ENCODE results near the gene SOBP. TPM values are rescaled to one million over a fixed set of nuclear protein-coding genes. Genes with fewer than 3 reads are reported as not detected.

The SOBP gene
- total and polyA plus RNA-seq, 4 donors: 24.0 to 44.6 (median 37.0) TPM

DNA sequence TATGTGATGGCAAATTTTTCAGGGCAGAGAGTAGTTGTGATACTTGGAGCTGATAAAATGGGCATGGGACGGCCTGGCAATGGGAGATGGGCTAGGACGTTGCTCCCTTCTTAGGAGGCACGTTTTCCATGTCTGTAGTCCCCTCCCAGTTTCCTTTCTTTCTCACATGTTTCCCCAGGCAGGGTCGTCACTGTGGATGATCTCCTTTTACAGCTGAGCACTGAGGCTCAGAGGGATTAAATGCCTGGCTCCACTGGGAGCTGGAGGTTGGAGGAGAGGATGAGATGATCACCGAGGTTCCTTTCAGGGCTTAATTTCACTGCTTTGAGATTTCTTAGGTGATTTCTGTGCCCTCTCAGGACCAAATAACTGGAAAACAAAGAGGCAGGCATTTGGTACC lies 136.7 kb downstream of the SOBP start:
- H3K9me3 ChIP-seq (ENCODE audit: control insufficient read depth, insufficient read depth, low read length): no peaks in the 10 kb centered on the region
- DNase-seq (ENCODE audit: low read depth in 4 of 6, low spot score in 6 of 6): no peak
- H3K4me1 ChIP-seq (ENCODE audit: control insufficient read depth, insufficient read depth, low read length): peaks cover 15% of the 10 kb centered on the region
- no peak overlapping the region for H3K27ac ChIP-seq (ENCODE audit: low read depth, low read length)
- no peaks in the 10 kb centered on the region for H3K36me3 ChIP-seq (ENCODE audit: control insufficient read depth, insufficient read depth, low read length)
- 40% methylated on average over 1 of the region's 5 CpGs for WGBS (ENCODE audit: insufficient coverage)
- no peak overlapping the region for H3K4me3 ChIP-seq (ENCODE audit: low read depth, low read length)
- no peaks in the 10 kb centered on the region for H3K27me3 ChIP-seq (ENCODE audit: control insufficient read depth, insufficient read depth, low read length)

DNA sequence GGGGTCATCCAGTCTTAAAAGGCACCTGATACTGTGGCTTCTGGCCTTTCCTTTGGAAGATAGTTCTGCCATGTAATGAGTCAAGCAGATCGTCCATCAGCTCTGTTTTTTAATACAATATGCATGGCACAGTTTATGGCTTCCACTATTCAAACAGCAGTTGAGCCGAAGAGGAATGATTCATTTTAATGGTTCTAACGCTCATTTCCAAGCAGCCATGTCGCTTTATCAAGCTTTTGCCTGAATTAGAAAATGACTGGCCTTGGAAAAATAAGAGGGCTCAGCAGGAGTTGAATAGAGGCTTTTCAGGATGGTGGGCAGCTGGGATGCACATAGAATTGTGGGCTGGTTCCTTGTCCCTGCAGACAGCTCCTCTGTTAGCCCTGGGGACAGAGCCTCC lies 138.1 kb downstream of the SOBP start:
- H3K4me1 ChIP-seq (ENCODE audit: control insufficient read depth, insufficient read depth, low read length): peaks cover 13% of the 10 kb centered on the region
- H3K36me3 ChIP-seq (ENCODE audit: control insufficient read depth, insufficient read depth, low read length): no peaks in the 10 kb centered on the region
- no peaks in the 10 kb centered on the region for H3K9me3 ChIP-seq (ENCODE audit: control insufficient read depth, insufficient read depth, low read length)
- H3K4me3 ChIP-seq (ENCODE audit: low read depth, low read length): no peak overlapping the region
- WGBS (ENCODE audit: insufficient coverage): 27% methylated on average over 2 of the region's 4 CpGs
- peak in 1 of 6 donors; percentile 78 for DNase-seq (ENCODE audit: low read depth in 4 of 6, low spot score in 6 of 6)
- no peak overlapping the region for H3K27ac ChIP-seq (ENCODE audit: low read depth, low read length)
- H3K27me3 ChIP-seq (ENCODE audit: control insufficient read depth, insufficient read depth, low read length): no peaks in the 10 kb centered on the region

DNA sequence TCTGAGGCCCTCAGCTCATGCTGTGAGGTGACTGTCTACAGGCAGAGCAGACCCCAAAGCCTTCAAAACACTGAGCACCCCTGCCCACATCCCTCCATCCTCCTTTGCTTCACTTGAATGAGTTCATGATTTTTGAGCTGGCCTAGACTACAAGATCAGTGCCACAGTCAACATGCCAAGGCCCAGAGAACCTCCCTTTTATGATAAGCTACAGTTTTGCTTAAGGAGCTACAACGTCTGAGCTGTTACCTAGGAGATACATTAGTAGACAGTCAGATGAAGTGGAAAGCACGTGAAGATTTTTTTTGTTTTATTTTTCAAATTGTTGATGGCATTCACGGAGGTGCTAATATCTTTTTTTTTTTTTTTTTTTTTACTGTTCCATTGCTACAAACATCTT lies 139.0 kb downstream of the SOBP start:
- Histone ChIP-seq H3K36me3 (ENCODE audit: control insufficient read depth, insufficient read depth, low read length) (peaks cover 4% of the 10 kb centered on the region), H3K27ac (ENCODE audit: low read depth, low read length) (no peak overlapping the region), H3K27me3 (ENCODE audit: control insufficient read depth, insufficient read depth, low read length) (no peaks in the 10 kb centered on the region), H3K4me3 (ENCODE audit: low read depth, low read length) (no peak overlapping the region), H3K4me1 (ENCODE audit: control insufficient read depth, insufficient read depth, low read length) (peaks cover 18% of the 10 kb centered on the region), H3K9me3 (ENCODE audit: control insufficient read depth, insufficient read depth, low read length) (no peaks in the 10 kb centered on the region)
- WGBS (ENCODE audit: insufficient coverage): no CpG with 5 or more reads among the region's 3 CpGs
- DNase-seq (ENCODE audit: low read depth in 4 of 6, low spot score in 6 of 6): peak in 1 of 6 donors; percentile 49

DNA sequence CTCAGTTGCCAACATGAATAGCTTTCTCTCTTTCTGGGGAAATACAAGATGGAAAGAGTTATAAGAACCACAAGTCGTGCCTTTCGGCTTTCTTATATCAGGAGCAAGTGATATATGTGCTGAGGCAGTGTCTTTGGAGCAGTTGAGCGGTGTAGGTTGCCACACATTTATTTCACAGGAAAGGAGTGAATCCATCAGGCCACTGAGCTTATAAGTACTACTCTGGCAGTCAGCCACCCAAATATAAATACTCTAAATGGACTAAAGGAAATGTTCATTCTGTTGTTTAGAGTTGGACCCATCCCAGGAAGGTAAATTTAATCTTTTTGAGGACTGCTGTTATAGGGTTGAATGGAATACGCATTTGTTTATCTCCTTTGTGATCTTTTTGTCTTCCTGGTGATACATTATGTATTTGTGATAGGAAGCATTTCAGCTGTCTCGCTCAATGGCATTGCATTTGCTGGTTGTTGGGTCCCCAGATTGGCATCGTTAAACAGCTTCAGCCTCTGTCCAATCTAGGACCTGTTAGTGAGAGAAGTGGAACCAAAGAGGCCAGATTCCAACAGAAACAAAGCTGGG lies 139.7 kb downstream of the SOBP start:
- no peak overlapping the region for H3K27ac ChIP-seq (ENCODE audit: low read depth, low read length)
- WGBS (ENCODE audit: insufficient coverage): 61% methylated on average over 3 of the region's 6 CpGs

DNA sequence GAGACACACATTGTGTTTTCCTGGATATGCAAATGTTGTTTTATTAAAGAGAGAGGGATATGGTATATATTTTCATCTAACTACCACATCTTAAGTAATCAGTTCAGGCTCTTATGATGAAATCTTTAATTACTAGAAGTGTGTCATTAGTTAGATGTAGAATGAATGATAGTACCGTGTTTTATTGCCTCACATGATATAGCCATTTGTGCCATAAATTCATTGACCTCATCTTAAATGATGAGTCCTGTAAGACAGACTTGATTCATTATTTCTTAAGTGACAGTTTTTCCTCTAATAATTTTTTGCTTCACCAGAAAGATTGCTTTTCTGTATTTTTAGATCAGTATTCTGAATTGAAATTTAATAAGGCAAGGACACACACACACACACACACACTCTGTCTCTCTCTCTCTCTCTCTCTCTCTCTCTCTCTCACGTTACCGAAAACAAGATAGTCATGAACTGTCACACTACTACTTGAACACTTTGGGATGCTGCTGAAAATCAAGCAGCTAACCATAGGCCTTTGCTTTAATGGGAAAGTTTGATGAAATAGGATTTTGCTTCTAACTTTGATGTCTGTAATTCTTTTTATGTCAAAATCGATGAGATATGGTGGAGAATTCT lies 140.5 kb downstream of the SOBP start:
- Histone ChIP-seq H3K4me3 (ENCODE audit: low read depth, low read length) (no peak overlapping the region), H3K9me3 (ENCODE audit: control insufficient read depth, insufficient read depth, low read length) (no peaks in the 10 kb centered on the region), H3K4me1 (ENCODE audit: control insufficient read depth, insufficient read depth, low read length) (peaks cover 28% of the 10 kb centered on the region), H3K27me3 (ENCODE audit: control insufficient read depth, insufficient read depth, low read length) (no peaks in the 10 kb centered on the region), H3K27ac (ENCODE audit: low read depth, low read length) (peak overlapping the region; percentile 12), H3K36me3 (ENCODE audit: control insufficient read depth, insufficient read depth, low read length) (peaks cover 16% of the 10 kb centered on the region)
- no peak for DNase-seq (ENCODE audit: low read depth in 4 of 6, low spot score in 6 of 6)
- no CpG with 5 or more reads among the region's 4 CpGs for WGBS (ENCODE audit: insufficient coverage)

More for the DNA sequence above, 139.7 kb downstream of the SOBP start:
- Histone ChIP-seq H3K27me3 (ENCODE audit: control insufficient read depth, insufficient read depth, low read length) (no peaks in the 10 kb centered on the region), H3K4me1 (ENCODE audit: control insufficient read depth, insufficient read depth, low read length) (peaks cover 23% of the 10 kb centered on the region), H3K9me3 (ENCODE audit: control insufficient read depth, insufficient read depth, low read length) (no peaks in the 10 kb centered on the region), H3K36me3 (ENCODE audit: control insufficient read depth, insufficient read depth, low read length) (peaks cover 10% of the 10 kb centered on the region), H3K4me3 (ENCODE audit: low read depth, low read length) (no peak overlapping the region)
- peak in 2 of 6 donors; percentile 37 to 78 for DNase-seq (ENCODE audit: low read depth in 4 of 6, low spot score in 6 of 6)

DNA sequence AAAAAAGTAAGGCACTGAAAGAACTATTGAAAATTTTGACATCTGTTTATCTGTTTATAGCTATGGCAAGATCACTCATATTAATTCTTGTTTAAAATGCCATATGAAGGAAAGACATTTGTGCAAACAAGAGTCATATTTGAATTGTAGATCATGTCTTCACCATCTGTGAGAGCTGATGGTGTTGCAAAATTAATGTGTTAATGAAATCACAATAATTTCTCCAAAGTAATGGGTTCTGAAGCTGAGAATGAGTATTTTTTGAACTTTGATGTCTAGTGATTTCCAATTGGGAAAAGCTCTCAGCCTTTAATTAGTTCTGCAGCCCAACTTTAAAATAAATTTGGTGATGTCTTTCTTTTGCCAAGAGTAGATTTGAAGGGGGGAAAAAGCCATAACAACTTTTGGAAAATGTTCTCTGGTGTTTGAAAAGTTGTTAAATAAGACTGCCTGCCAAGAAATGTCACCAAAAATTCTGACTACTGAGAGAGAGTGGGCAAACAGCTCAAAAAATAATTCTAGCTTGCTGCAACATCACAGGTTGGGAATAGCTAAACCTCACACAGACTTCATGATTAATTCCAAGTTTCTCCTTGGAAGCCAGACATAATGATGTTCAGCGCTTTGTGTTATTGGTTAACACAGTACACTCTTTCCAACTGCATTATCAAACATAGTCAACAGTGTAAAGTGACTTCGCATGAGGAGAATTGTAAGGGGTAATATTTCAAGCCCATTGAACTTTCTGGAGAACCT lies 142.6 kb downstream of the SOBP start:
- no peaks in the 10 kb centered on the region for H3K9me3 ChIP-seq (ENCODE audit: control insufficient read depth, insufficient read depth, low read length)
- no peaks in the 10 kb centered on the region for H3K27me3 ChIP-seq (ENCODE audit: control insufficient read depth, insufficient read depth, low read length)
- H3K4me1 ChIP-seq (ENCODE audit: control insufficient read depth, insufficient read depth, low read length): peaks cover 28% of the 10 kb centered on the region
- peaks cover 25% of the 10 kb centered on the region for H3K36me3 ChIP-seq (ENCODE audit: control insufficient read depth, insufficient read depth, low read length)
- no peak overlapping the region for H3K4me3 ChIP-seq (ENCODE audit: low read depth, low read length)
- H3K27ac ChIP-seq (ENCODE audit: low read depth, low read length): no peak overlapping the region
- DNase-seq (ENCODE audit: low read depth in 4 of 6, low spot score in 6 of 6): peak in 1 of 6 donors; percentile 90
- WGBS (ENCODE audit: insufficient coverage): no CpG with 5 or more reads among the region's 2 CpGs

DNA sequence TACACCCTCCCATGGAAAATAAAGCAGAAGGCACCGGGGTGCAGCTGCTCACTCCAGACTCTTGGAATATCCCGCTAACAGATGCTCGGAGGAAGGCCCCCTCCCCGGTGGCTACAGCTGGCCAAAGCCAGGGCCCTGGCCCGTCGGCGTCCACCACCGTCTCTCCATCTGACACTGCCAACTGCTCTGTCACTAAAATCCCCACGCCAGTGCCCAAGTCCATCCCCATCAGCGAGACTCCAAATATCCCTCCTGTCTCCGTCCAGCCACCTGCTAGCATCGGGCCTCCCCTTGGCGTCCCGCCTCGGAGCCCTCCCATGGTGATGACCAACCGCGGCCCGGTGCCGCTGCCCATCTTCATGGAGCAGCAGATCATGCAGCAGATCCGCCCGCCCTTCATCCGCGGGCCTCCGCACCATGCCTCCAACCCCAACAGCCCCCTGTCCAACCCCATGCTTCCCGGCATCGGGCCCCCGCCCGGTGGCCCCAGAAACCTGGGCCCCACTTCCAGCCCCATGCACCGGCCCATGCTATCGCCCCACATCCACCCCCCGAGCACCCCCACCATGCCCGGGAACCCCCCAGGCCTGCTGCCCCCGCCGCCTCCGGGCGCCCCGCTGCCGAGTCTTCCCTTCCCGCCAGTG lies 143.9 kb downstream of the SOBP start:
- Histone ChIP-seq H3K27me3 (ENCODE audit: control insufficient read depth, insufficient read depth, low read length) (no peaks in the 10 kb centered on the region), H3K4me3 (ENCODE audit: low read depth, low read length) (no peak overlapping the region), H3K4me1 (ENCODE audit: control insufficient read depth, insufficient read depth, low read length) (peaks cover 16% of the 10 kb centered on the region), H3K27ac (ENCODE audit: low read depth, low read length) (no peak overlapping the region), H3K9me3 (ENCODE audit: control insufficient read depth, insufficient read depth, low read length) (no peaks in the 10 kb centered on the region), H3K36me3 (ENCODE audit: control insufficient read depth, insufficient read depth, low read length) (peaks cover 25% of the 10 kb centered on the region)
- DNase-seq (ENCODE audit: low read depth in 4 of 6, low spot score in 6 of 6): peak in 2 of 6 donors; percentile 53
- WGBS (ENCODE audit: insufficient coverage): 52% methylated on average over 34 of the region's 39 CpGs

DNA sequence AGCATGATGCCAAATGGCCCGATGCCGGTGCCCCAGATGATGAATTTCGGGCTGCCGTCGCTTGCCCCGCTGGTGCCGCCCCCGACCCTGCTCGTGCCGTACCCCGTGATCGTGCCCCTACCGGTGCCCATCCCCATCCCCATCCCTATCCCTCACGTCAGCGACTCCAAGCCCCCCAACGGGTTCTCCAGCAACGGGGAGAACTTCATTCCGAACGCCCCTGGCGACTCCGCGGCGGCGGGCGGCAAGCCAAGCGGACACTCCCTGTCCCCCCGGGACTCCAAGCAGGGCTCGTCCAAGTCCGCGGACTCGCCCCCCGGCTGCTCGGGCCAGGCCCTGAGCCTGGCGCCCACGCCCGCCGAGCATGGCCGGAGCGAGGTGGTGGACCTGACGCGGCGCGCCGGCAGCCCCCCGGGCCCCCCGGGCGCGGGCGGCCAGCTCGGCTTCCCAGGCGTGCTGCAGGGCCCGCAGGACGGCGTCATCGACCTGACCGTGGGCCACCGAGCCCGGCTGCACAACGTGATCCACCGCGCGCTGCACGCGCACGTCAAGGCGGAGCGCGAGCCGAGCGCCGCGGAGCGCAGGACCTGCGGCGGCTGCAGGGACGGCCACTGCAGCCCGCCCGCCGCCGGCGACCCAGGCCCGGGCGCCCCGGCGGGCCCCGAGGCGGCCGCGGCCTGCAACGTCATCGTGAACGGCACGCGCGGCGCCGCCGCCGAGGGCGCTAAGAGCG lies 144.6 kb downstream of the SOBP start:
- peak overlapping the region; percentile 10 for H3K4me3 ChIP-seq (ENCODE audit: low read depth, low read length)
- DNase-seq (ENCODE audit: low read depth in 4 of 6, low spot score in 6 of 6): peak in 2 of 6 donors; percentile 31 to 52

DNA sequence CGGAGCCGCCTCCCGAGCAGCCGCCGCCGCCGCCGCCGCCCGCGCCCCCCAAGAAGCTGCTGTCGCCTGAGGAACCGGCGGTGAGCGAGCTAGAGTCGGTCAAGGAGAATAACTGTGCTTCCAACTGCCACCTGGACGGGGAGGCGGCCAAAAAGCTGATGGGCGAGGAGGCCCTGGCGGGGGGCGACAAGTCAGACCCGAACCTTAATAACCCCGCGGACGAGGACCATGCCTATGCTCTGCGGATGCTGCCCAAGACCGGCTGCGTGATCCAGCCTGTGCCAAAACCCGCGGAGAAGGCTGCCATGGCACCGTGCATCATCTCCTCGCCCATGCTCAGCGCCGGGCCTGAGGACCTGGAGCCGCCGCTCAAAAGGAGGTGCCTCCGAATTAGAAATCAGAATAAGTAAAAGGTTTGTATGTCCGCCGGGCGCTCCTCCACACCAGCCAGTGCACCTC lies 145.2 kb downstream of the SOBP start:
- Histone ChIP-seq H3K4me3 (ENCODE audit: low read depth, low read length) (no peak overlapping the region), H3K27ac (ENCODE audit: low read depth, low read length) (no peak overlapping the region), H3K27me3 (ENCODE audit: control insufficient read depth, insufficient read depth, low read length) (no peaks in the 10 kb centered on the region), H3K9me3 (ENCODE audit: control insufficient read depth, insufficient read depth, low read length) (no peaks in the 10 kb centered on the region), H3K4me1 (ENCODE audit: control insufficient read depth, insufficient read depth, low read length) (peaks cover 15% of the 10 kb centered on the region), H3K36me3 (ENCODE audit: control insufficient read depth, insufficient read depth, low read length) (peaks cover 25% of the 10 kb centered on the region)
- peak in 1 of 6 donors; percentile 50 for DNase-seq (ENCODE audit: low read depth in 4 of 6, low spot score in 6 of 6)
- WGBS (ENCODE audit: insufficient coverage): 49% methylated on average over 37 of the region's 40 CpGs

More for the DNA sequence above, 144.6 kb downstream of the SOBP start:
- Histone ChIP-seq H3K4me1 (ENCODE audit: control insufficient read depth, insufficient read depth, low read length) (peaks cover 15% of the 10 kb centered on the region), H3K9me3 (ENCODE audit: control insufficient read depth, insufficient read depth, low read length) (no peaks in the 10 kb centered on the region), H3K27ac (ENCODE audit: low read depth, low read length) (no peak overlapping the region), H3K27me3 (ENCODE audit: control insufficient read depth, insufficient read depth, low read length) (no peaks in the 10 kb centered on the region), H3K36me3 (ENCODE audit: control insufficient read depth, insufficient read depth, low read length) (peaks cover 25% of the 10 kb centered on the region)
- 16% methylated on average over 101 of the region's 101 CpGs for WGBS (ENCODE audit: insufficient coverage)

All from spinal cord (tissue), 10 donors.